ENCODE data around the gene FAM151B. TPM values are rescaled to one million over a fixed set of nuclear protein-coding genes. Genes with fewer than 3 reads are reported as not detected.
A peak's percentile ranks its signal among the peaks of the same experiment; 100 is the strongest.

Gene FAM151B
- total RNA-seq, 3 donors from 2014 or later (not counting 1 experiment from before 2014, with no cell fraction given): 0.21 to 0.45 (median 0.43) TPM

DNA sequence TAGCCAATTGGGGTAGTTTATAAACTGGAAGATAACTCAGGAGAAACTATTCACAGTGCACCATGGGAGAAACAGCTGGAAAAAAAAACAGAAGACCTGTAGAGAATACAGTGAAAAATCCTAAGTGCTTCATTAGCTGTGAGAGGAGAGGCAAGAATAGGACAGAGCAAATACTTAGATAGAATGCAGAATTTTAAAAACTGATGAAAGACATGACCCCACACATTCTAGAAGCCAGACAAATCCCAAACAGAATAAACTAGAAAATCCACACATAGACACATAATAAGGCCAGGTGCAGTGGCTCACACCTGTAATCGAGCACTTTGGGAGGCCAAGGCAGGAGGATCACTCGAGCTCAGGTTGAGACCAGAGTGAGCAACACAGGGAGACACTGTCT, 7.5 kb upstream of the FAM151B start:
- ATAC-seq (no peak), DNase-seq (no peak)
- Mint-ChIP-seq H3K36me3 (peaks cover 18% of the 10 kb centered on the region), H3K4me1 (no peaks in the 10 kb centered on the region), H3K9me3 (peaks cover 5 to 8% of the 10 kb centered on the region in 2 donors), H3K4me3 (no peak overlapping the region), H3K27ac (no peak overlapping the region), H3K27me3 (ENCODE audit: low read depth in 2 of 2) (no peaks in the 10 kb centered on the region)
- 94% methylated on average over 2 of the region's 2 CpGs for WGBS (ENCODE audit: insufficient coverage)
- Histone ChIP-seq H3K4me1 (ENCODE audit: control insufficient read depth, insufficient read depth, low read length) (no peaks in the 10 kb centered on the region), H3K27me3 (ENCODE audit: control insufficient read depth, insufficient read depth, low read length) (no peaks in the 10 kb centered on the region), H3K36me3 (ENCODE audit: control insufficient read depth, insufficient read depth, low read length) (peaks cover 12% of the 10 kb centered on the region), H3K9me3 (ENCODE audit: control insufficient read depth, insufficient read depth, low read length) (peaks cover 11% of the 10 kb centered on the region), H3K4me3 (ENCODE audit: low read length) (no peak overlapping the region), H3K27ac (ENCODE audit: low read length) (no peak overlapping the region)
- TF ChIP-seq, protein P1, sequence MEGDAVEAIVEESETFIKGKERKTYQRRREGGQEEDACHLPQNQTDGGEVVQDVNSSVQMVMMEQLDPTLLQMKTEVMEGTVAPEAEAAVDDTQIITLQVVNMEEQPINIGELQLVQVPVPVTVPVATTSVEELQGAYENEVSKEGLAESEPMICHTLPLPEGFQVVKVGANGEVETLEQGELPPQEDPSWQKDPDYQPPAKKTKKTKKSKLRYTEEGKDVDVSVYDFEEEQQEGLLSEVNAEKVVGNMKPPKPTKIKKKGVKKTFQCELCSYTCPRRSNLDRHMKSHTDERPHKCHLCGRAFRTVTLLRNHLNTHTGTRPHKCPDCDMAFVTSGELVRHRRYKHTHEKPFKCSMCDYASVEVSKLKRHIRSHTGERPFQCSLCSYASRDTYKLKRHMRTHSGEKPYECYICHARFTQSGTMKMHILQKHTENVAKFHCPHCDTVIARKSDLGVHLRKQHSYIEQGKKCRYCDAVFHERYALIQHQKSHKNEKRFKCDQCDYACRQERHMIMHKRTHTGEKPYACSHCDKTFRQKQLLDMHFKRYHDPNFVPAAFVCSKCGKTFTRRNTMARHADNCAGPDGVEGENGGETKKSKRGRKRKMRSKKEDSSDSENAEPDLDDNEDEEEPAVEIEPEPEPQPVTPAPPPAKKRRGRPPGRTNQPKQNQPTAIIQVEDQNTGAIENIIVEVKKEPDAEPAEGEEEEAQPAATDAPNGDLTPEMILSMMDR (IDR thresholded peaks at IDR 0.05): no peak
- intact Hi-C loops (cut with micrococcal nuclease): loop anchor here (5.0 kb wide), 1 partner anchor 192 kb away; no protein-coding TSS in a partner anchor

DNA sequence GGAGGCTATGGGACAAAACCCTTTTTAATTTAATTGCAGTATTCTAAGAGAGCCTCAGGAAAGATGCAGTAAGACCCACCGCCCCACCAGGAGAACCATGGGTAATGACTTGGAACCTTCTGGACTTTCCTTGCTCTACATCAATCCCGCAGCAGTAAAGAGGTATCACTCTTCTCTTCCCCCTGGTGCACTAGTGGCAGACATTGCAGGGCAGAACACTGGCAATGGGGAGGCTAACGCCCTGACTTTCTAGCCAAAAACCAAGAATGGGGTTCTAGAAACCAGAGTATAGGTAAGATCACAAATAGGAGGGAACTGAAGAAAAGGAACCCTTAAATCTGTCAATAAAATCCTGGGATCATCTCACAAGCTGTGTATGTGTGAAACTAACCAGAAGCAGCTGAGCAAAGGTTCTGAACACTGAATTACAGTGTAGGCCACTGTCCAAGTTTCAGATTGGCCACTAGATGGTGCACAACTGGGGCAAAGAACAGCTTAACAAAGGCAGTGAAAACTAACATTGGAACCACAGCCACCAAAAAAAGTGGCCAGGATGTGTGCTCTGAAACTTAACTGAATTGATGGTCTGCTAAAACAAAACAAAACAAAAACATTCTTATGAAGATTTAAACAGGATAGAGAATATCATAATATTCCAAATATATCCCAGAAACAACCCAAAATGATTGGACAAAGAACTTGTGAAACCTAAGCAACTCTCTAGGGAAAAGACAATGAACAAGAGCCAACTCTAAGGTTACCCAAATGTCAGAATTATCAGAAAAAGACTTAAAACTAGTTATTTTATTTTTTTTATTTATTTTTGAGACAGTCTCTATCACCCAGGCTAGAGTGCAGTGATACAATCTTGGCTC, 6.6 kb upstream of the FAM151B start:
- H3K36me3 Mint-ChIP-seq: peaks cover 18% of the 10 kb centered on the region
- Histone ChIP-seq H3K9me3 (ENCODE audit: control insufficient read depth, insufficient read depth, low read length) (peaks cover 11% of the 10 kb centered on the region), H3K27me3 (ENCODE audit: control insufficient read depth, insufficient read depth, low read length) (no peaks in the 10 kb centered on the region), H3K4me1 (ENCODE audit: control insufficient read depth, insufficient read depth, low read length) (no peaks in the 10 kb centered on the region), H3K27ac (ENCODE audit: low read length) (no peak overlapping the region), H3K36me3 (ENCODE audit: control insufficient read depth, insufficient read depth, low read length) (peaks cover 6% of the 10 kb centered on the region), H3K4me3 (ENCODE audit: low read length) (no peak overlapping the region)
- peaks cover 0 to under 1% of the 10 kb centered on the region in 2 donors for H3K27me3 Mint-ChIP-seq (ENCODE audit: low read depth in 2 of 2)
- no peaks in the 10 kb centered on the region for H3K4me1 Mint-ChIP-seq
- ATAC-seq (peak in 2 of 3 donors; percentile 70 to 76), DNase-seq (peak in 1 of 2 donors; percentile 58)
- no peak overlapping the region for H3K4me3 Mint-ChIP-seq
- H3K27ac Mint-ChIP-seq: no peak overlapping the region
- intact Hi-C loops (cut with micrococcal nuclease): loop anchor here (5.0 kb wide), 1 partner anchor 191 kb away; no protein-coding TSS in a partner anchor
- TF ChIP-seq, protein P1 (IDR thresholded peaks at IDR 0.05): peak; percentile 24
- H3K9me3 Mint-ChIP-seq: peaks cover 5 to 8% of the 10 kb centered on the region in 2 donors
- 100% methylated on average over 3 of the region's 3 CpGs for whole genome bisulfite sequencing (ENCODE audit: insufficient coverage)

DNA sequence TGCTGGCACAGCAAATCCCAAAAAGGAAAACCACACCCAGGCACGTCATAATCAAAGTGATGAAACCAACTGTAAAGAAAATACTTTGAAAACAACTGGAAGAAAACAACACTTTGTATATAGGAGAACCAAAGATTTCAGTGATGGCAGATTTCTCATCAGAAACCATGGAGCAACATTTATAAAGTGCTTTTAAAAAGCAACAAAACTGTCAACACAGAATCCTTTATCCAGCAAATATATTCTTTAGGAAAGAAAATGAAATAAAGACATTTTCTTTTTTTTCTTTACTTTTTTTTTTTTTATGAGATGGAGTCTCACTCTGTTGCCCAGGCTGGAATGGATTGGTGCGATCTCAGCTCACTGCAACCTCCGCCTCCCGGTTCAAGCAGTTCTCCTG, 5.3 kb upstream of the FAM151B start:
- Histone ChIP-seq H3K9me3 (ENCODE audit: control insufficient read depth, insufficient read depth, low read length) (peaks cover 11% of the 10 kb centered on the region), H3K36me3 (ENCODE audit: control insufficient read depth, insufficient read depth, low read length) (peaks cover under 1% of the 10 kb centered on the region), H3K4me1 (ENCODE audit: control insufficient read depth, insufficient read depth, low read length) (peaks cover 2% of the 10 kb centered on the region), H3K4me3 (ENCODE audit: low read length) (no peak overlapping the region), H3K27ac (ENCODE audit: low read length) (no peak overlapping the region), H3K27me3 (ENCODE audit: control insufficient read depth, insufficient read depth, low read length) (no peaks in the 10 kb centered on the region)
- intact Hi-C loops (cut with micrococcal nuclease): loop anchor here (5.0 kb wide), 1 partner anchor 190 kb away; no protein-coding TSS in a partner anchor
- DNase-seq (no peak), ATAC-seq (no peak)
- Mint-ChIP-seq H3K27me3 (ENCODE audit: low read depth in 2 of 2) (peaks cover 9 to 12% of the 10 kb centered on the region in 2 donors), H3K9me3 (peaks cover 5 to 8% of the 10 kb centered on the region in 2 donors), H3K36me3 (peaks cover 28% of the 10 kb centered on the region), H3K27ac (no peak overlapping the region), H3K4me3 (no peak overlapping the region), H3K4me1 (peaks cover 4 to 9% of the 10 kb centered on the region in 2 donors)
- WGBS (ENCODE audit: insufficient coverage): 73% methylated on average over 4 of the region's 4 CpGs
- TF ChIP-seq, protein P1 (IDR thresholded peaks at IDR 0.05): no peak

Data from natural killer cell (primary cell).